NB4 (cell line): ENCODE results near the gene LSM10.

ENCODE experiments used
- MYC ChIP-seq: IDR thresholded peaks from 2 replicates; pipeline ENCODE4 v1.6.1; 2011; ENCODE audit warnings: low read depth, low read length
- POLR2A ChIP-seq: IDR thresholded peaks from 2 replicates; pipeline ENCODE4 v1.6.1; 2011; ENCODE audit warnings: mild to moderate bottlenecking; ENCODE audit not compliant: insufficient read length; ENCODE audit errors: extremely low read depth
- TF ChIP-seq, protein P1 (sequence below): IDR thresholded peaks from one replicate; pipeline ENCODE4 v1.5.1; 2012; ENCODE audit warnings: low read depth, low read length
- TF ChIP-seq, protein P2 (sequence below): IDR thresholded peaks from 2 replicates; pipeline ENCODE4 v1.6.1; 2011; ENCODE audit warnings: low read depth, low read length

DNA sequence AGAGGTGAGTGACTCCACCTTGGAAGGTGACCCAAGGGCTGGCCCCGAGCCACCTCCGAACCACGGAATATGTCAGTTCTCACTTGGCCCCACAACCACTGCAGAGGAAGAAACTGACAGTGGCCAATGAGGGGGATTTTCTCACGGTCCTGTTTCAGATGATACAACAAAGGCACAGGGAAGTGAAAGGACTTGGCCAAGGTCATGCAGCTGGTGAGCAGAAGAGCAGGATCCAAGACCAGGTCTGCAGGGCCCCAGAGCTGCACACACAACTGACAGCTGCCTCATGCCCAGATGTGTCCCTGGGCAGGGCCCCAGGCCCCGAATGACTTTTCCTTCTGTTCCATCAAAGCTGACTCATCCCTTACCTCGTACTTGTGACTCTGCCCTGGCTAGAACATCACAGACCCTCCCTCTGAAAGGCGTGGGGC lies 48.5 kb downstream of the LSM10 start:
- TF ChIP-seq, protein P1, sequence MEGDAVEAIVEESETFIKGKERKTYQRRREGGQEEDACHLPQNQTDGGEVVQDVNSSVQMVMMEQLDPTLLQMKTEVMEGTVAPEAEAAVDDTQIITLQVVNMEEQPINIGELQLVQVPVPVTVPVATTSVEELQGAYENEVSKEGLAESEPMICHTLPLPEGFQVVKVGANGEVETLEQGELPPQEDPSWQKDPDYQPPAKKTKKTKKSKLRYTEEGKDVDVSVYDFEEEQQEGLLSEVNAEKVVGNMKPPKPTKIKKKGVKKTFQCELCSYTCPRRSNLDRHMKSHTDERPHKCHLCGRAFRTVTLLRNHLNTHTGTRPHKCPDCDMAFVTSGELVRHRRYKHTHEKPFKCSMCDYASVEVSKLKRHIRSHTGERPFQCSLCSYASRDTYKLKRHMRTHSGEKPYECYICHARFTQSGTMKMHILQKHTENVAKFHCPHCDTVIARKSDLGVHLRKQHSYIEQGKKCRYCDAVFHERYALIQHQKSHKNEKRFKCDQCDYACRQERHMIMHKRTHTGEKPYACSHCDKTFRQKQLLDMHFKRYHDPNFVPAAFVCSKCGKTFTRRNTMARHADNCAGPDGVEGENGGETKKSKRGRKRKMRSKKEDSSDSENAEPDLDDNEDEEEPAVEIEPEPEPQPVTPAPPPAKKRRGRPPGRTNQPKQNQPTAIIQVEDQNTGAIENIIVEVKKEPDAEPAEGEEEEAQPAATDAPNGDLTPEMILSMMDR, result no peak
- no peak for TF ChIP-seq POLR2A
- TF ChIP-seq, protein P2, sequence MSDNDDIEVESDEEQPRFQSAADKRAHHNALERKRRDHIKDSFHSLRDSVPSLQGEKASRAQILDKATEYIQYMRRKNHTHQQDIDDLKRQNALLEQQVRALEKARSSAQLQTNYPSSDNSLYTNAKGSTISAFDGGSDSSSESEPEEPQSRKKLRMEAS, result no peak
- no peak for TF ChIP-seq MYC
